LNCAP (cell line): Measurements from ENCODE around the gene CDC42.

Source experiments
- TF ChIP-seq, protein P1 (sequence below): fragments of 450-650 bp; IDR thresholded peaks from 2 replicates; pipeline ENCODE4 v1.5.1; 2017; ENCODE audit warnings: mild to moderate bottlenecking

Gene CDC42

DNA sequence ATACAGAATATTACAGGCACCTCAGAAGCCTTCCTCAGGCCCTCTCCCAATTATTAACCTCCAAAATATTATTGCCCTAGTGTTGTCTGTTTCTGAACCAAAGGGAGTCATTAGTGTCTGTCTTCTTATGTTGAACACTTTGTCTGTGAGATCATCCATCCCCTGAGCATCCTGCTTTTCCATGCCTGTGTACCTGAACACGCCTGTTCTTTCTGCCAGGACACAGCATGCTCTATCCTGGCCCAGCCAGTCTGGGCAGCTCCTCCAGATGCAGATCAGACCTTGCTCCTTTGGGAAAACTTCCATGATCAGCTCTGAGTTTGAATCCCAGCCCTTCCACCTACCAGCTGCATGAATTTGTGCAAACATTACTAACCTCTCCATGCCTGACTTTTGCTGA lies 11.0 kb upstream of the CDC42 start:
- TF ChIP-seq, protein P1, sequence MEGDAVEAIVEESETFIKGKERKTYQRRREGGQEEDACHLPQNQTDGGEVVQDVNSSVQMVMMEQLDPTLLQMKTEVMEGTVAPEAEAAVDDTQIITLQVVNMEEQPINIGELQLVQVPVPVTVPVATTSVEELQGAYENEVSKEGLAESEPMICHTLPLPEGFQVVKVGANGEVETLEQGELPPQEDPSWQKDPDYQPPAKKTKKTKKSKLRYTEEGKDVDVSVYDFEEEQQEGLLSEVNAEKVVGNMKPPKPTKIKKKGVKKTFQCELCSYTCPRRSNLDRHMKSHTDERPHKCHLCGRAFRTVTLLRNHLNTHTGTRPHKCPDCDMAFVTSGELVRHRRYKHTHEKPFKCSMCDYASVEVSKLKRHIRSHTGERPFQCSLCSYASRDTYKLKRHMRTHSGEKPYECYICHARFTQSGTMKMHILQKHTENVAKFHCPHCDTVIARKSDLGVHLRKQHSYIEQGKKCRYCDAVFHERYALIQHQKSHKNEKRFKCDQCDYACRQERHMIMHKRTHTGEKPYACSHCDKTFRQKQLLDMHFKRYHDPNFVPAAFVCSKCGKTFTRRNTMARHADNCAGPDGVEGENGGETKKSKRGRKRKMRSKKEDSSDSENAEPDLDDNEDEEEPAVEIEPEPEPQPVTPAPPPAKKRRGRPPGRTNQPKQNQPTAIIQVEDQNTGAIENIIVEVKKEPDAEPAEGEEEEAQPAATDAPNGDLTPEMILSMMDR, result no peak

DNA sequence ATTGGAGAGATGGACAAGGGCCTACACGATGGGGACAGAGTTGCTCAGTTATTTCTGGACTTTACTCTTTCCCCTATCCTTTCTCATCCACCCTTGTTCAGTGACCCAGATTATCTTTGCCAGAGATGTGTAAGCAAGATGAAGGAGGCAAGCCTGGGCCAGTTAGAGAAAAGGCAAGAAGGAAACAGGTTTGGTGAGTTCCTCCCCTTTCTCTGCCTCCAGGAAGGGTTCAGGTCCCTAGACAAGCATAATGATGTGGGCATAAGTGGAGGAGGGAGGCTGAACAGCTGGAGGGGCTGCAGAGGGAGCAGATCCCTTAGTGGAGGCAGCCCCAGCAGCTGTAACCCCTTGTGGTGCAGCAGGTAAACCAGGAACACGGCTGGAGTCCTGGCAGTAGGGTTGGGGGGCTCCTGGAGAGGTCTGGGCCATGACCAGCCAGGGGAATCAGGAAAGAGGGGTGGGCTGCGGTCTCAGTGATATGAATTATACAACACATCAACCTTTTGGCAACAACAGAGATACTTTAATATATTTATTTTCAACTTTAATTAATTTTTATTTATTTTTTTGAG lies 9.2 kb upstream of the CDC42 start:
- TF ChIP-seq, protein P1, result no peak

DNA sequence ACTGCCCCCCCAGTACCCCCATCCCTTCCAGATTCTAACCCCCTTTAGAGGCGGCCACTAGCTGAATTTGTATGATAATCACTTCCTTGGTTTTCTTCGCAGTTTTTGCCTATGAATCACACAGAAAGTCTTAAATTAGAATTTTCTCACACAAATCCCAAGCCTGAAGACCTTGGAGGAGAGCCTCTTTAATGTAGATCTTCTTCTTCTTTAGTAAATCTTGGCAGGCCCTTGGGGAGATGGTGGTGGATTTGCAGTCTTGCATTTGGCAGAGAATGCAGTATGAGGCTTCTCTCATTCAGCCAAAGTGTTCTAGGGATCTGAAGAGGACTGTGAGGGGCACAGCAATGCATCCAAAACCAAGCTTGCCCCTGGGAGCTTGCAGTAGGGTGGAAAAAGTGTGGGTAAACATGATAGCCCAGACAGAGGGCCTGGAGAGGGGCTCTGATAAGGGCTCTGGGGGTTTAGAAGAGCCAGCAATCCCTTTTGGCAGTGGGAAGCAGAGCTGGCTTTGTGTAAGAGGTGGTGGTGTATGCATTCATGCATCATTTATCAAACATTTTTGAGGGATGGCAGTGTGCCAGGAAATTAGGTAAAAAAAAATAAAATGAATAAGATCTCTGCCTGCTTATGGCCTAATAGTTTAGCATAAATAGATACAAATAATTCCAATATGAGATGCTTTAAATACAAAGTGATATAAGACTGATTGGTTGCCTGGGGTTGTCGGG lies 7.7 kb upstream of the CDC42 start:
- TF ChIP-seq, protein P1, result no peak

DNA sequence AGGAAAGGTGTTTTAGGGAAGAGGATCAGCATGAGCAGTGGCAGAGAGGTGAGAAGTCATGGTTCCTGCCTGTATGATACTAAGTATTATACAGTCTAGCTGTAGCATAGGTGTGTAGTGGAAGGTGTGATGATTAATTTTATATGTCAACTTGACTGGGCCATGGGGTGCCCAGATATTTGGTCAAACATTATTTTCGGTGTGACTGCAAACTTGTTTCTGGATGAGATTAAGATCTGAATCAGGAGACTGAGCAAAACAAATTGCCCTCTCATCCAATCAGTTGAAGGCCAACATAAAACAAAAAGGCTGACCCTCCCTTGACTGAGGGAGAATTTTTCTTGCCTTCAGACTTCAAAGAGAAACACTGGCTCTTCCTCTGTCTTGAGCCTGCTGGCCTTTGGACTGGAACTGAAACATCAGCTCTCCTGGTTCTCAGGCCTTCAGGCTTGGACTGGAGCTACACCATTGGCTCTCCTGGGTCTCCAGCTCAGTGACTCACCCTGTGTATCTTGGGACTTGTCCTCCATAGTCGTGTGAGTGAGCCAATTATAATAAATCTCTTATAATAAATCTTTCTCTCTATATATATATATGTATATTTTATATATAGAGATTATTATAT lies 6.8 kb upstream of the CDC42 start:
- TF ChIP-seq, protein P1, result no peak

DNA sequence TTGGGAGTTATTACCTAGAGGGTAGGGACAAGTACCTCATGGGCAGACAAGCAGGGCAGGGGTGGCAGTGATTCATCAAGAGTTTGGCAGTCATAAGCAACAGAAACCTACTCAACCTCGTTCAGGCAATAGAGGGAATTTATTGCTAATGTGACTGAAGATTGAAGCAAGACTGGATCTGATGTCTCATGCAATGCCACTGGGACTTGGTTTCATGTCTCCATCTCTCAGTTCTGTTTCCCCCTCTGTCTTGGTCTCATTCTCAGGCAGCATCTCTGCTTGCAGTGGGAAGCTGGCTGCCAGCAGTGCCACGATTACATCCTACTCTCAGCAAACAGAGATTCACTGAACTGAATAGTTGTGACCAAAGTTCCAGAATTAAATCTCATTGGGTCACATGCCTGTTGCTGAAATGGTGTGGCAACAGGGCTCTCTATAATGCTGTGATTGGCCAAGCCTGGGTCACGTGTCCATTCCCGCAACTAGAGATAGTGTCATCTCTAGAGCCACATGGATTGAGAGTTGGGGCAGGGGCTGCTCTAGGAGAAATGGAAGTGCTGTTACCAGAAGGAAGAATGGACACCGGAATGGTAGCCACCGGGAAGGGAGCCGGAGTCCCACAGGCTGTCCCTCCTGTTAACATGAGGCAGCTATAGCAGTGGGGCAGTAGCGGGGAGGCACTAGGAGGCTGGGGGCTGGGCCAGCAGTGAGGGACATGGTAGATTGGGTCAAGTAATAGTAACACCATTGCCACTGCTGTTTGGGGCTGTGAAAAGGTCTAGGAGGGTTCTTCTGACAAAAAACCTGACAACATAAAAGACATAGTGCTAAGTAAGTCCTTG lies 3.9 kb upstream of the CDC42 start:
- TF ChIP-seq, protein P1, result no peak

DNA sequence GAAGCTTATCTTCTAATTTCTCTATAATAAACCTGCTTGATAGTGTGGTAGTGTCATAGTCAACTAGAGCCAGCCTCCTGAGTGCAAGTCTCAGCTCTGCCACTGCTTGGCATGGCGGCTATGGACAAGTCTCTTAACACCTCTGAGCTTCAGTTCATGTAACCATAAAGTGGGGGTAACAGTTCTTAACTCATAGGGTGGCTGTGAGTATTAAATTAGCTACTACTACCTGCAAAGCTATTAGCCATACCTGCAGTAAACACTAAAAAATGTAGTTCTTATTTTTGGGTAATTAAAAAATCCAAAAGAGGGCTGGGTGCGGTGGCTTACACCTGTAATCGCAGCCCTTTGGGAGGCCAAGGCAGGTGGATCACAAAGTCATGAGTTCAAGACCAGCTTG lies 2.2 kb upstream of the CDC42 start:
- TF ChIP-seq, protein P1, result no peak

DNA sequence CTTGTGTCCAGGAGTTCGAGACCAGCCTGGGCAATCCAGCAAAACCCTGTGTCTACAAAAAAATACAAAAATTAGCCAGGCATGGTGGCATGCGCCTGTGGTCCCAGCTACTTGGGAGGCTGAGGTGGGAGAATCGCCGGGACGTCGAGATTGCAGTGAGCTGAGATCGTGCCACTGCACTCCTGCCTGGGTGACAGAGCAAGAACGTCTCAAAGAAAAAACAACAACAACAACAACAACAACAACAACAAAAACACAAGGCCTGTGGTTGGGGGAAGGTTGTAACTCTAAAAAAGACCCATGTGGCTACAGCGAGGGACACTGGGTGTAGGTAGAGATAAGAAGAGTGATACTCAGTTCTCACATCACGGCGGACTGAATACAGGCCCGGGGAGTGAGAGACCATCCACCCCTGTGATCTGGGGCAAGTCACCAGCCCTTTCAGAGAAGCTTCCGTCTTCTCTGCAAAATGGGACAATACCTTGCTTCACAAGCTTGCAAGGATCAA lies 848 bp upstream of the CDC42 start:
- TF ChIP-seq, protein P1, result no peak
